Measurements from ENCODE around the gene RHBDD1.

- TF ChIP-seq CTCF (IDR thresholded peaks at IDR 0.05; ENCODE audit: low read length) (no peak), EZH2 (IDR thresholded peaks at IDR 0.05; ENCODE audit: borderline replicate concordance, low read length) (no peak)
Observed at GRCh38 chr2:226978300-226978699, 142.4 kb downstream of the RHBDD1 start.
